ENCODE measurements around the gene GSTM3. TPM values are rescaled to one million over a fixed set of nuclear protein-coding genes. Genes with fewer than 3 reads are reported as not detected.
"Not testable (repeated sequence)": the region's sequence is repeated elsewhere in the genome, so short reads cannot be mapped to it uniquely, and the experiment has no call there.

Gene GSTM3
- total RNA-seq, 4 donors from 2014 or later: 8.2 to 34.1 (median 24.3) TPM

DNA sequence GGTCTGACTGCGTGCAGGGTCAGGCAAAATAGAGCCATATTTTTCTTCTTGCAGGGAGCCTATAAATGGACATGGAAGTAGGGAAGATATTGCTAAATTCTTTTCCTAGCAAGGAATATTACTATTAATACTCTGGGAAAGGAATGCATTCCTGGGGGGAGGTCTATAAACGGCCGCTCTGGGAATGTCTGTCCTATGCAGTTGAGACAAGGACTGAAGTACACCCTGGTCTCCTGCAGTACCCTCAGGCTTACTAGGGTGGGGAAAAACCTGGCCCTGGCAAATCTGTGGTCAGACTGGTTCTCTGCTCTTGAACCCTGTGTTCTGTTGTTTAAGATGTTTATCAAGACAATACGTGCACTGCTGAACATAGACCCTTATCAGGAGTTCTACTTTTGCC, 31.9 kb downstream of the GSTM3 start:
- H3K4me1 ChIP-seq; H3K9me3 ChIP-seq; H3K36me3 ChIP-seq; intact Hi-C loops (cut with DNase I; ENCODE audit: low total_unique reads); H3K27ac ChIP-seq; in situ Hi-C loops (cut with MboI; ENCODE audit: low pct_ligation_motif_present in 1 of 4, low pct_unique_long_range_greater_than_20kb in 1 of 4, low sequenced_read_pairs in 3 of 4); DNase-seq; H3K4me3 ChIP-seq; H3K27me3 ChIP-seq: not testable (repeated sequence)
- WGBS, 2 donors (ENCODE audit: low coverage in 1 of 2): 73 to 81% methylated on average over 4 of the region's 4 CpGs

DNA sequence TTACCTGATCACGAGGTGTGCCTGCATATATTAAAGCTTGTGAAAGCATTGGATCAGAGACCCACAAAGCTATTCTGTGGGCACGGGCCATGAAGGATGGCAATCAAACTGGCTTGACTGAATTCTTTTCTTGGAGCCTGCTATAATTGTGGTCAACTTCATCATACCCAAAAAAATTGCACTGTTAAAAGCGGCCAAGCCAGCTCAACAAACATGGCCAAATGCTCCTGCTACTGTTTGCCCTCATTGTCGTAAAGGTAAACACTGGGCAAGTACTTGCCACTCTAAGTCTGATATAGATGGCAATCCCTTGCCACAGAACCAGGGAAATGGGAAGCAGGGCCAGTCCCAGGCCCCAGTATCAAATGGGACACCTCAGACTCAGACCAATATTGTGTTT, 35.4 kb downstream of the GSTM3 start:
- WGBS, 2 donors (ENCODE audit: low coverage in 1 of 2): 88 to 100% methylated on average over 1 to 4 of the region's 4 CpGs
- H3K4me1 ChIP-seq: no peaks in the 10 kb centered on the region
- H3K27ac ChIP-seq: no peak overlapping the region
- intact Hi-C loops (cut with DNase I; ENCODE audit: low total_unique reads) (no loop called here), in situ Hi-C loops (cut with MboI; ENCODE audit: low pct_ligation_motif_present in 1 of 4, low pct_unique_long_range_greater_than_20kb in 1 of 4, low sequenced_read_pairs in 3 of 4) (no loop called here)
- no peak for TF ChIP-seq POLR2AphosphoS5 (IDR thresholded peaks at IDR 0.05)
- TF ChIP-seq POLR2A (IDR thresholded peaks at IDR 0.05): no peak
- TF ChIP-seq EP300 (IDR thresholded peaks at IDR 0.05; ENCODE audit: low read depth): no peak
- TF ChIP-seq, protein P1, sequence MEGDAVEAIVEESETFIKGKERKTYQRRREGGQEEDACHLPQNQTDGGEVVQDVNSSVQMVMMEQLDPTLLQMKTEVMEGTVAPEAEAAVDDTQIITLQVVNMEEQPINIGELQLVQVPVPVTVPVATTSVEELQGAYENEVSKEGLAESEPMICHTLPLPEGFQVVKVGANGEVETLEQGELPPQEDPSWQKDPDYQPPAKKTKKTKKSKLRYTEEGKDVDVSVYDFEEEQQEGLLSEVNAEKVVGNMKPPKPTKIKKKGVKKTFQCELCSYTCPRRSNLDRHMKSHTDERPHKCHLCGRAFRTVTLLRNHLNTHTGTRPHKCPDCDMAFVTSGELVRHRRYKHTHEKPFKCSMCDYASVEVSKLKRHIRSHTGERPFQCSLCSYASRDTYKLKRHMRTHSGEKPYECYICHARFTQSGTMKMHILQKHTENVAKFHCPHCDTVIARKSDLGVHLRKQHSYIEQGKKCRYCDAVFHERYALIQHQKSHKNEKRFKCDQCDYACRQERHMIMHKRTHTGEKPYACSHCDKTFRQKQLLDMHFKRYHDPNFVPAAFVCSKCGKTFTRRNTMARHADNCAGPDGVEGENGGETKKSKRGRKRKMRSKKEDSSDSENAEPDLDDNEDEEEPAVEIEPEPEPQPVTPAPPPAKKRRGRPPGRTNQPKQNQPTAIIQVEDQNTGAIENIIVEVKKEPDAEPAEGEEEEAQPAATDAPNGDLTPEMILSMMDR (IDR thresholded peaks at IDR 0.05): no peak
- H3K4me3 ChIP-seq: no peak overlapping the region
- H3K27me3 ChIP-seq: no peaks in the 10 kb centered on the region
- no peak for DNase-seq
- H3K36me3 ChIP-seq: no peaks in the 10 kb centered on the region
- no peaks in the 10 kb centered on the region for H3K9me3 ChIP-seq

DNA sequence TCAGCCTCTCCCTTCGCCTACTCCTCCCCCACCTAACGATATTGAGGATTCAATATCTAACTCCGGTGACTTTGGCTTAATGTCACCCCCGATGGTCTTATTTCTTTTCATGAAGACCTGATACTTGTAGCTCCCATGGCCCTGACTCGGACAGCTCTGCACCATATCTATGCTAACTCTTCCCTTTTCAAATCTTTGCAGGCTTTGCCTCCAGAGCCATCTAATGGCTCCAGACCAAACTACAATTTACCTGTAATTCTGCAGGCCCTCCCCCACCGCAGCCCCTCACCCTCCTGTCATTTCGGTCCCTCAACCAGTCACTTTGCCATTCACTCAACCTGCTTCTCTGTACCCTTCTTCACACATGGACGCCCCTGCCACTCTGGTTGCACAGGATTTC, 36.7 kb downstream of the GSTM3 start:
- no peak for DNase-seq
- intact Hi-C loops (cut with DNase I; ENCODE audit: low total_unique reads): no loop called here

DNA sequence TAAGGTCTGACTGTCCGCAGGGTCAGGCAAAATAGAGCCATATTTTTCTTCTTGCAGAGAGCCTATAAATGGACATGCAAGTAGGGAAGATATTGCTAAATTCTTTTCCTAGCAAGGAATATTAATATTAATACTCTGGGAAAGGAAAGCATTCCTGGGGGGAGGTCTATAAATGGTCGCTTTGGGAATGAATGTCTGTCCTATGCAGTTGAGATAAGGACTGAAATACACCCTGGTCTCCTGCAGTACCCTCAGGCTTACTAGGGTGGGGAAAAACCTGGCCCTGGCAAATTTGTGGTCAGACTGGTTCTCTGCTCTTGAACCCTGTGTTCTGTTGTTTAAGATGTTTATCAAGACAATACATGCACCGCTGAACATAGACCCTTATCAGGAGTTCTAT, 37.9 kb downstream of the GSTM3 start:
- H3K4me1 ChIP-seq; H3K36me3 ChIP-seq; DNase-seq; H3K9me3 ChIP-seq; in situ Hi-C loops (cut with MboI; ENCODE audit: low pct_ligation_motif_present in 1 of 4, low pct_unique_long_range_greater_than_20kb in 1 of 4, low sequenced_read_pairs in 3 of 4); H3K4me3 ChIP-seq; H3K27me3 ChIP-seq; intact Hi-C loops (cut with DNase I; ENCODE audit: low total_unique reads); H3K27ac ChIP-seq: not testable (repeated sequence)
- WGBS, 2 donors (ENCODE audit: low coverage in 1 of 2): 87 to 93% methylated on average over 3 of the region's 3 CpGs

More for the DNA sequence above, 36.7 kb downstream of the GSTM3 start:
- H3K36me3 ChIP-seq: no peaks in the 10 kb centered on the region
- H3K27me3 ChIP-seq: no peaks in the 10 kb centered on the region
- no peak overlapping the region for H3K27ac ChIP-seq
- WGBS, 2 donors (ENCODE audit: low coverage in 1 of 2): 73 to 82% methylated on average over 8 of the region's 8 CpGs
- no peaks in the 10 kb centered on the region for H3K9me3 ChIP-seq
- TF ChIP-seq POLR2AphosphoS5 (IDR thresholded peaks at IDR 0.05) (no peak), POLR2A (IDR thresholded peaks at IDR 0.05) (no peak), EP300 (IDR thresholded peaks at IDR 0.05; ENCODE audit: low read depth) (no peak)
- TF ChIP-seq, protein P1 (IDR thresholded peaks at IDR 0.05): no peak
- no peak overlapping the region for H3K4me3 ChIP-seq
- H3K4me1 ChIP-seq: no peaks in the 10 kb centered on the region
- in situ Hi-C loops (cut with MboI; ENCODE audit: low pct_ligation_motif_present in 1 of 4, low pct_unique_long_range_greater_than_20kb in 1 of 4, low sequenced_read_pairs in 3 of 4): no loop called here

- H3K9me3 ChIP-seq; H3K4me3 ChIP-seq; H3K27ac ChIP-seq; in situ Hi-C loops (cut with MboI; ENCODE audit: low pct_ligation_motif_present in 1 of 4, low pct_unique_long_range_greater_than_20kb in 1 of 4, low sequenced_read_pairs in 3 of 4); DNase-seq; H3K36me3 ChIP-seq; H3K27me3 ChIP-seq; intact Hi-C loops (cut with DNase I; ENCODE audit: low total_unique reads); H3K4me1 ChIP-seq: not testable (repeated sequence)
- WGBS, 2 donors (ENCODE audit: low coverage in 1 of 2): 86% methylated on average over 4 of the region's 4 CpGs; no CpG with 5 or more reads in 1 of the 2 donors
Measured at GRCh38 chr1:109697861-109698260, 43.0 kb downstream of the GSTM3 start.

- DNase-seq: no peak
- H3K9me3 ChIP-seq: no peaks in the 10 kb centered on the region
- no peak overlapping the region for H3K27ac ChIP-seq
- in situ Hi-C loops (cut with MboI; ENCODE audit: low pct_ligation_motif_present in 1 of 4, low pct_unique_long_range_greater_than_20kb in 1 of 4, low sequenced_read_pairs in 3 of 4) (no loop called here), intact Hi-C loops (cut with DNase I; ENCODE audit: low total_unique reads) (no loop called here)
- TF ChIP-seq, protein P1 (IDR thresholded peaks at IDR 0.05): no peak
- TF ChIP-seq POLR2AphosphoS5 (IDR thresholded peaks at IDR 0.05): no peak
- TF ChIP-seq EP300 (IDR thresholded peaks at IDR 0.05; ENCODE audit: low read depth): no peak
- TF ChIP-seq POLR2A (IDR thresholded peaks at IDR 0.05): no peak
- no peaks in the 10 kb centered on the region for H3K27me3 ChIP-seq
- H3K4me1 ChIP-seq: no peaks in the 10 kb centered on the region
- no peak overlapping the region for H3K4me3 ChIP-seq
- no peaks in the 10 kb centered on the region for H3K36me3 ChIP-seq
- WGBS, 2 donors (ENCODE audit: low coverage in 1 of 2): 88% methylated on average over 4 of the region's 4 CpGs; no CpG with 5 or more reads in 1 of the 2 donors
Measured at GRCh38 chr1:109697066-109697465, 43.8 kb downstream of the GSTM3 start.

DNA sequence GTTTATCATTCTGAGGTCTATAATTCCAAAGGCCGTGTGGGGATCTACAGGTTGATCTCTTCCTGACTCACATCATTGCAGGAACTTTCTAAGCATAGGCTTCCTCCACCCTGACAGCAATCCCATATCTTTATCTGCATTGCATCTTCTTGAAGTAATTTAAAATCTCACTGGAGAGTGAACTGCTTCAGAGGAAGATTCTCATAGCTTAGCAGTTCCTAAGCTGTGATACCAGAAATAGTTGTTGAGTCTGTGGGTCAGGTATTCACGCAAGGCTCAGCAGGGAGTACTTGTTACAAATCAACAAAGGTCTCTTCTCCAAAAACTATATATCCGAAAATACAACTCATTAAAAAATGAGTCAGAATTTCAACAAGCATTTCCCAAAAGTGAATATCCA, 45.7 kb downstream of the GSTM3 start:
- H3K36me3 ChIP-seq; H3K27ac ChIP-seq; H3K4me1 ChIP-seq; in situ Hi-C loops (cut with MboI; ENCODE audit: low pct_ligation_motif_present in 1 of 4, low pct_unique_long_range_greater_than_20kb in 1 of 4, low sequenced_read_pairs in 3 of 4); DNase-seq; H3K4me3 ChIP-seq; H3K9me3 ChIP-seq; intact Hi-C loops (cut with DNase I; ENCODE audit: low total_unique reads); H3K27me3 ChIP-seq: not testable (repeated sequence)
- WGBS, 2 donors (ENCODE audit: low coverage in 1 of 2): 86% methylated on average over 3 of the region's 3 CpGs; no CpG with 5 or more reads in 1 of the 2 donors

GRCh38 chr1:109694400-109694799, 46.4 kb downstream of the GSTM3 start:
- intact Hi-C loops (cut with DNase I; ENCODE audit: low total_unique reads); in situ Hi-C loops (cut with MboI; ENCODE audit: low pct_ligation_motif_present in 1 of 4, low pct_unique_long_range_greater_than_20kb in 1 of 4, low sequenced_read_pairs in 3 of 4); H3K4me1 ChIP-seq; H3K36me3 ChIP-seq; H3K4me3 ChIP-seq; H3K27ac ChIP-seq; DNase-seq; H3K9me3 ChIP-seq; H3K27me3 ChIP-seq: not testable (repeated sequence)
- WGBS, 2 donors (ENCODE audit: low coverage in 1 of 2): 81% methylated on average over 5 of the region's 5 CpGs; no CpG with 5 or more reads in 1 of the 2 donors
